ENCODE results near the gene DSCAM. TPM values are rescaled to one million over a fixed set of nuclear protein-coding genes. Genes with fewer than 3 reads are reported as not detected.

DSCAM gene
- total RNA-seq, 1 experiment from 2014 or later: 0.13 TPM

GRCh38 chr21:40667967-40668366, 179.0 kb downstream of the DSCAM start (continued):
- TF ChIP-seq, protein P1, sequence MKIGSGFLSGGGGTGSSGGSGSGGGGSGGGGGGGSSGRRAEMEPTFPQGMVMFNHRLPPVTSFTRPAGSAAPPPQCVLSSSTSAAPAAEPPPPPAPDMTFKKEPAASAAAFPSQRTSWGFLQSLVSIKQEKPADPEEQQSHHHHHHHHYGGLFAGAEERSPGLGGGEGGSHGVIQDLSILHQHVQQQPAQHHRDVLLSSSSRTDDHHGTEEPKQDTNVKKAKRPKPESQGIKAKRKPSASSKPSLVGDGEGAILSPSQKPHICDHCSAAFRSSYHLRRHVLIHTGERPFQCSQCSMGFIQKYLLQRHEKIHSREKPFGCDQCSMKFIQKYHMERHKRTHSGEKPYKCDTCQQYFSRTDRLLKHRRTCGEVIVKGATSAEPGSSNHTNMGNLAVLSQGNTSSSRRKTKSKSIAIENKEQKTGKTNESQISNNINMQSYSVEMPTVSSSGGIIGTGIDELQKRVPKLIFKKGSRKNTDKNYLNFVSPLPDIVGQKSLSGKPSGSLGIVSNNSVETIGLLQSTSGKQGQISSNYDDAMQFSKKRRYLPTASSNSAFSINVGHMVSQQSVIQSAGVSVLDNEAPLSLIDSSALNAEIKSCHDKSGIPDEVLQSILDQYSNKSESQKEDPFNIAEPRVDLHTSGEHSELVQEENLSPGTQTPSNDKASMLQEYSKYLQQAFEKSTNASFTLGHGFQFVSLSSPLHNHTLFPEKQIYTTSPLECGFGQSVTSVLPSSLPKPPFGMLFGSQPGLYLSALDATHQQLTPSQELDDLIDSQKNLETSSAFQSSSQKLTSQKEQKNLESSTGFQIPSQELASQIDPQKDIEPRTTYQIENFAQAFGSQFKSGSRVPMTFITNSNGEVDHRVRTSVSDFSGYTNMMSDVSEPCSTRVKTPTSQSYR (CRISPR knock-in tag; IDR thresholded peaks at IDR 0.05): no peak
- TF ChIP-seq OVOL2 (CRISPR knock-in tag; IDR thresholded peaks at IDR 0.05; ENCODE audit: borderline replicate concordance) (no peak), ZNF396 (CRISPR knock-in tag; IDR thresholded peaks at IDR 0.05; ENCODE audit: borderline replicate concordance) (no peak)

DNA sequence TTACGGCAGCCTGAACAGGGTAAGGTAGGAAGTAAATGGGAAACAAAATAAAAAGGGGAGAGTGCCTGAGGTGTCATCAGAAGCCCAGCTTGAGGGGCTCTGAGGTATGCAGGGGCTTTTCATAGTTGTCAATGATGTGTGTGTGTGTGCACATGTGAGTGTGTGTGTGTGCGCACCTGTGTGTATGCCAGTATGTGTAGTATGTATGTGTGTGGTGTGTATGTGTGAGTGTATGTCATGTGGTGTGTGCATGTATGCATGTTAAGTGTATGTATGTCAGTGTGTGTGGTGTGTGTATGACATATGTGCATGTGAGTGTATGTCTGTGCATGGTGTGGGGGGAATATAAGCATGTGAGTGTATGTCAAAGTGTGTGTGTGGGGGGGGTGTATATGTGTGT, 184.1 kb downstream of the DSCAM start:
- ATAC-seq (no peak), DNase-seq (ENCODE audit: low spot score) (no peak)
- H3K4me3 Mint-ChIP-seq: no peak overlapping the region
- H3K4me1 Mint-ChIP-seq: peaks cover 10% of the 10 kb centered on the region
- H3K9me3 Mint-ChIP-seq: peaks cover 5% of the 10 kb centered on the region; the same call in 1 of the 2 replicates
- CTCF ChIA-PET: no interaction called here
- no peaks in the 10 kb centered on the region for H3K36me3 Mint-ChIP-seq
- POLR2A ChIA-PET: no interaction called here
- H3K27me3 Mint-ChIP-seq (ENCODE audit: low read depth): no peaks in the 10 kb centered on the region
- TF ChIP-seq TP53 (CRISPR knock-in tag; IDR thresholded peaks at IDR 0.05): no peak
- TF ChIP-seq FOXP1 (CRISPR knock-in tag; IDR thresholded peaks at IDR 0.05; ENCODE audit: borderline replicate concordance): no peak
- TF ChIP-seq ZNF317 (CRISPR knock-in tag; IDR thresholded peaks at IDR 0.05; ENCODE audit: borderline replicate concordance, low read depth): no peak
- no peak for TF ChIP-seq TEAD1 (CRISPR knock-in tag; IDR thresholded peaks at IDR 0.05)
- no peak for TF ChIP-seq KAT7 (CRISPR knock-in tag; IDR thresholded peaks at IDR 0.05; ENCODE audit: borderline replicate concordance)
- TF ChIP-seq, protein P2, sequence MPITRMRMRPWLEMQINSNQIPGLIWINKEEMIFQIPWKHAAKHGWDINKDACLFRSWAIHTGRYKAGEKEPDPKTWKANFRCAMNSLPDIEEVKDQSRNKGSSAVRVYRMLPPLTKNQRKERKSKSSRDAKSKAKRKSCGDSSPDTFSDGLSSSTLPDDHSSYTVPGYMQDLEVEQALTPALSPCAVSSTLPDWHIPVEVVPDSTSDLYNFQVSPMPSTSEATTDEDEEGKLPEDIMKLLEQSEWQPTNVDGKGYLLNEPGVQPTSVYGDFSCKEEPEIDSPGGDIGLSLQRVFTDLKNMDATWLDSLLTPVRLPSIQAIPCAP (CRISPR knock-in tag; IDR thresholded peaks at IDR 0.05): no peak
- TF ChIP-seq ZNF416 (CRISPR knock-in tag; IDR thresholded peaks at IDR 0.05): no peak
- no peak for TF ChIP-seq ZNF512 (CRISPR knock-in tag; IDR thresholded peaks at IDR 0.05; ENCODE audit: borderline replicate concordance)
- no peak for TF ChIP-seq SOX15 (CRISPR knock-in tag; IDR thresholded peaks at IDR 0.05)
- TF ChIP-seq FOXP4 (CRISPR knock-in tag; IDR thresholded peaks at IDR 0.05): no peak
- no peak overlapping the region for H3K27ac Mint-ChIP-seq

DNA sequence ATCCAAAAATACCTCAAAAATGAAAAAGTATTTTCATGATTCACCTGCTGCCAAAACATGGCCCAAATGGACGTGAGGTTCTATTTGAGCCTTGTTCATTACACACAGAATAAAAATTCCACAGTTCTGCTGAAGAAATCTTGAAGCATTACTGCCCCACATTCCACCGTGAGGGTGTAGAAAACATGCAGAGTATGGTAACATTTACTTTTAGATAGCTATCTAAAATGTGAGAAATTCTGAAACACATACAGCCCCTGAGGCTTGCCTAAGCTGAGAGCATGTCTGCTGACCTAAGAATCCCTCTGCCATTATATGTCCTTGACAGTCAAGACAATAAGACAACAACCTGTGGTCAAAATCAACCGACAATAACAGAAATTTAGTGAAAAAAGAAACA, 186.5 kb downstream of the DSCAM start:
- POLR2A ChIA-PET: no interaction called here
- H3K4me1 Mint-ChIP-seq: peaks cover 16% of the 10 kb centered on the region
- TF ChIP-seq USF2 (CRISPR knock-in tag; IDR thresholded peaks at IDR 0.05): no peak
- TF ChIP-seq TP53 (CRISPR knock-in tag; IDR thresholded peaks at IDR 0.05): no peak
- TF ChIP-seq HMGA2 (CRISPR knock-in tag; IDR thresholded peaks at IDR 0.05): no peak
- no peak for TF ChIP-seq ESRRA (CRISPR knock-in tag; IDR thresholded peaks at IDR 0.05; ENCODE audit: borderline replicate concordance)
- no peak for TF ChIP-seq JUN (CRISPR knock-in tag; IDR thresholded peaks at IDR 0.05)

More for the DNA sequence above, 186.5 kb downstream of the DSCAM start:
- H3K27me3 Mint-ChIP-seq (ENCODE audit: low read depth): no peaks in the 10 kb centered on the region
- DNase-seq (ENCODE audit: low spot score): no peak
- no peak overlapping the region for H3K27ac Mint-ChIP-seq
- H3K36me3 Mint-ChIP-seq: 0 out of 2 replicates have a peak, but pooled peaks cover 3% of the 10 kb centered on the region
- peaks cover 6% of the 10 kb centered on the region for H3K9me3 Mint-ChIP-seq
- no peak overlapping the region for H3K4me3 Mint-ChIP-seq
- CTCF ChIA-PET: no interaction called here
- ATAC-seq: no peak
